PFSK-1 (cell line): Measurements from ENCODE around the gene GPR52.

Experiments
- POLR2AphosphoS5 ChIP-seq: IDR thresholded peaks from 2 replicates; pipeline ENCODE4 v1.6.1; 2012; ENCODE audit warnings: low read depth, mild to moderate bottlenecking, control low read depth, low read length, moderate library complexity
- SIN3A ChIP-seq: IDR thresholded peaks from 2 replicates; pipeline ENCODE4 v1.6.1; 2012; ENCODE audit warnings: mild to moderate bottlenecking, low read length, moderate library complexity, borderline replicate concordance; ENCODE audit not compliant: insufficient read depth
- TAF1 ChIP-seq: IDR thresholded peaks from 2 replicates; pipeline ENCODE4 v1.6.1; 2012; ENCODE audit warnings: low read length, control low read depth, borderline replicate concordance; ENCODE audit not compliant: insufficient read depth
- TF ChIP-seq, protein P1 (sequence below), 2 experiments: IDR thresholded peaks; 2 replicates each; pipeline versions ENCODE4 v1.6.1 to v1.8.0; 2011 to 2012; ENCODE audit warnings: low read depth in 2 of 2, low read length in 2 of 2, control low read depth in 1 of 2, inconsistent platforms in 1 of 2, mild to moderate bottlenecking in 1 of 2, moderate library complexity in 1 of 2; ENCODE audit not compliant: insufficient read depth in 1 of 2

DNA sequence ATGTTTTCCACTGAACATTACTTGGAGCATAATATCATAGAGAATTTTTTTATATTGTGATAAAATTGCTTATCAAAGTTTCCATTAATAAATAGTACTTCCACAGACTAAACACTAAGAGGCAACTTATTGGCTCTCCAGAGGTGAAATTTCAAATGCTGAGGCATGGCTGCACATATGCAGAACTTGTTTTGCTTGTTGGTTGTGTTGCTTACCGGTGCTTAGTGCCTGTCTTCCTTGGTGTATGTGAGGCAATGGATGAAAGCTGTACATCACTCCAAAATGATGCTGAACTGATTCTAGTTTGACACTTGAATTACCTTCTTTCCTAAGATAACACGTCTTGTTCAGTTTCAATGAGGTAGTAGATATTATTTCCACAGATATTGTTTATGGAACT is 29.8 kb upstream of the GPR52 start:
- TF ChIP-seq POLR2AphosphoS5 (no peak), TAF1 (no peak), SIN3A (no peak)
- TF ChIP-seq, protein P1, sequence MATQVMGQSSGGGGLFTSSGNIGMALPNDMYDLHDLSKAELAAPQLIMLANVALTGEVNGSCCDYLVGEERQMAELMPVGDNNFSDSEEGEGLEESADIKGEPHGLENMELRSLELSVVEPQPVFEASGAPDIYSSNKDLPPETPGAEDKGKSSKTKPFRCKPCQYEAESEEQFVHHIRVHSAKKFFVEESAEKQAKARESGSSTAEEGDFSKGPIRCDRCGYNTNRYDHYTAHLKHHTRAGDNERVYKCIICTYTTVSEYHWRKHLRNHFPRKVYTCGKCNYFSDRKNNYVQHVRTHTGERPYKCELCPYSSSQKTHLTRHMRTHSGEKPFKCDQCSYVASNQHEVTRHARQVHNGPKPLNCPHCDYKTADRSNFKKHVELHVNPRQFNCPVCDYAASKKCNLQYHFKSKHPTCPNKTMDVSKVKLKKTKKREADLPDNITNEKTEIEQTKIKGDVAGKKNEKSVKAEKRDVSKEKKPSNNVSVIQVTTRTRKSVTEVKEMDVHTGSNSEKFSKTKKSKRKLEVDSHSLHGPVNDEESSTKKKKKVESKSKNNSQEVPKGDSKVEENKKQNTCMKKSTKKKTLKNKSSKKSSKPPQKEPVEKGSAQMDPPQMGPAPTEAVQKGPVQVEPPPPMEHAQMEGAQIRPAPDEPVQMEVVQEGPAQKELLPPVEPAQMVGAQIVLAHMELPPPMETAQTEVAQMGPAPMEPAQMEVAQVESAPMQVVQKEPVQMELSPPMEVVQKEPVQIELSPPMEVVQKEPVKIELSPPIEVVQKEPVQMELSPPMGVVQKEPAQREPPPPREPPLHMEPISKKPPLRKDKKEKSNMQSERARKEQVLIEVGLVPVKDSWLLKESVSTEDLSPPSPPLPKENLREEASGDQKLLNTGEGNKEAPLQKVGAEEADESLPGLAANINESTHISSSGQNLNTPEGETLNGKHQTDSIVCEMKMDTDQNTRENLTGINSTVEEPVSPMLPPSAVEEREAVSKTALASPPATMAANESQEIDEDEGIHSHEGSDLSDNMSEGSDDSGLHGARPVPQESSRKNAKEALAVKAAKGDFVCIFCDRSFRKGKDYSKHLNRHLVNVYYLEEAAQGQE (IDR thresholded peaks at IDR 0.05; ENCODE audit: insufficient read depth in 1 of 2, low read depth in 2 of 2, low read length in 2 of 2): no peak
